Measurements from ENCODE around the gene KRT78.

The KRT78 gene

DNA sequence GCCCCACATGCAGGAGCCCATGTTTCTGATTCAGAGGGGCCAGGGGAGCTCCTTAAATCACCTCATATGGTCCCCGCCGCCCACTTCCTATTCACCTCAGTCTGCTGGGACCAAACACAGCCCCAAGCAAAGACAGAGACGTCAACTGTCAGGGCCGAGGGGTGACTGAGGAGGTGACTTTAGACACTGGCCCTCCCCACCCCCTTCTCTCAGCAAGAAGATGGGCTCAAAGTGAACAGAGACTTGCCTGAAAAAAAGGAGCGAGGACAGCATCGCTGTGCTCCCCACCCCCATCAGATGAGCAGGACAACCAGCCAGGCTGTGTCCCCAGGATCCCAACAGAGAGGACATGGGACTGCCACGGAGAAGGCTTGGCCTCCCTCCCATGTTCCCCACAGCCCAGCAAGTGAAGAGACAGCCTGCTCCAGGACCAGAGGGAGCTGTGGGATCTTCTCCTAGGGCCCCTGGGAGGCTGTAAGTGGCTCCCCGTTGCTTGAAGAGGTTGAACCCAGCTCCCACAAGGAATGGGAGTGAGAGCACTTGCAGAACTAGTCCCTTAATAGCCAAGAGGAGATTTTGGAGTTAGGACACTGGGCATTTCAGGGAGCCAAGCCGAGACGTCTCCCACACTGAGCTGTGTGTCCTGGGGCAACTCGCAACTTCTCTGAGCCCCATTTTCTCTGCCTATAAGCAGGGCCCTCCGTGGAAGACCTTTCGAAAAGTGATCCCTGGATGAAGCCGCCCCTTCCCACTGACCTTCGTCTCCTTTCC is 13.3 kb downstream of the KRT78 start:
- no peaks in the 10 kb centered on the region for H3K9me3 ChIP-seq (ENCODE audit: control insufficient read depth, insufficient read depth, low read length)
- no peaks in the 10 kb centered on the region for H3K4me1 ChIP-seq (ENCODE audit: control insufficient read depth, insufficient read depth, low read length)
- no peaks in the 10 kb centered on the region for H3K36me3 ChIP-seq (ENCODE audit: control insufficient read depth, insufficient read depth, low read length)
- H3K9ac ChIP-seq (ENCODE audit: low read depth, low read length): no peak overlapping the region
- H3K4me3 ChIP-seq (ENCODE audit: low read depth, low read length): no peak overlapping the region
- H3K27me3 ChIP-seq (ENCODE audit: control insufficient read depth, insufficient read depth, low read length): no peaks in the 10 kb centered on the region

DNA sequence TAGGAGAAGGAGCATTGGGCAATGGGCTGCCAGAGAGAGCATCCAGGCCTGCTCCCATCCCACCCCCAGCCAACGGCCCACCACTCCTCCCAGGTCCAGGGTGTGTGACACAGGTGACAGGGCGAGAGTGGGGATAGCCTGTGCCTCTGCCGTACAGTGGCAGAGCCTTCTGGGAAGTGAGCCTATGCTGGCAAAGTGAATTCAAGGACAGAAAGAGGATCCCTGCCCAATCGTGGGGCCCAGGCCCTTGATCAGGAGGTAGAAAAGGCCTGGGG is 14.1 kb downstream of the KRT78 start:
- no peaks in the 10 kb centered on the region for H3K27me3 ChIP-seq (ENCODE audit: control insufficient read depth, insufficient read depth, low read length)
- no peaks in the 10 kb centered on the region for H3K36me3 ChIP-seq (ENCODE audit: control insufficient read depth, insufficient read depth, low read length)
- H3K4me3 ChIP-seq (ENCODE audit: low read depth, low read length): no peak overlapping the region
- H3K9me3 ChIP-seq (ENCODE audit: control insufficient read depth, insufficient read depth, low read length): no peaks in the 10 kb centered on the region
- H3K9ac ChIP-seq (ENCODE audit: low read depth, low read length): no peak overlapping the region
- no peaks in the 10 kb centered on the region for H3K4me1 ChIP-seq (ENCODE audit: control insufficient read depth, insufficient read depth, low read length)

GRCh38 chr12:52833922-52834726 is 14.7 kb downstream of the KRT78 start, which contains the start of gene KRT79:
Gene KRT79 (minus strand): TSS chr12:52834311. CDS start chr12:52834260, 51 bp downstream.
- Histone ChIP-seq H3K9me3 (ENCODE audit: control insufficient read depth, insufficient read depth, low read length) (no peaks in the 10 kb centered on the region), H3K4me3 (ENCODE audit: low read depth, low read length) (no peak within 1 kb of the TSS), H3K36me3 (ENCODE audit: control insufficient read depth, insufficient read depth, low read length) (no peaks in the 10 kb centered on the region), H3K27me3 (ENCODE audit: control insufficient read depth, insufficient read depth, low read length) (no peaks in the 10 kb centered on the region), H3K4me1 (ENCODE audit: control insufficient read depth, insufficient read depth, low read length) (no peaks in the 10 kb centered on the region), H3K9ac (ENCODE audit: low read depth, low read length) (no peak within 1 kb of the TSS)

DNA sequence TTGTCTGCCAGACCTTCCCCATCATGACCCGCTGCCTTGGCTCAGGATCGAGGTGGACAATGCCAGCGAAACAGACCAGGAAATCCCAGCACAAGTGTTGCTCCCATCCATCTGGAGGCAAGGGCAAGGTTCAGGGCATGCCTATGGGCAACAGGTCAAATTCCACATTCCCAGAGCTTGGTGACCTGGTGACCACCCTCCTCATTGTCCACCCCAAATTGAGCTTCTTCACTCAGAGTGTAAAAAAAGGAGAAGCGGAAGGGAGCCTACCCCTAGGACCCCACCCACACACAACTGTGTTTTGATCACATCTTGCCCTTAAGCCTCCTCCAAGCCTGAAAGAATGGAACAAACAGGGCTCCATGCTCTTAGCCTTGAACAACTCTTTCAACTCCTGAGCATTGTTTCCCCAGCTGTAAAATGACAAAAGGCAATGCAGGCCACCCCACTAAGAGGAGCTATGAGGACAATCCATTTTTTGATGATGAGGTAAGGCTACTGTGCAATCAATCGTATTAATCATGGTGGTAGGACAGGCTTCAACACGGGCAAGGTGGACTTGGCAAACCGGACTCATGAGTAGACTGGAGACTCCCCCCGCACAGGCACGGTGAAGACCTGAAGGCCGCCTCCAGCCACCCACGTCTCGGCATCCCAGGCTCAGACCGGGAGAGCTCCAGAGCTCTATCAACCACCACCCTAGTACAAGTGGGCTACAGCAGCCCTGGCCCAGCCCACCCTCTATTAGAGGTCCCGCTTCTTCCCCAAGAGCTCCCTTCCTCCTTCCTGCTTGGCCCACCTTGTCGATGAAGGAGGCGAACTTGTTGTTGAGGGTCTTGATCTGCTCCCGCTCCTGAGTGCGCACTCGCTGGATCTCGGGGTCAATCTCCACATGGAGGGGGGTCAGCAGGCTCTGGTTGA is 15.5 kb downstream of the KRT78 start:
- no peaks in the 10 kb centered on the region for H3K27me3 ChIP-seq (ENCODE audit: control insufficient read depth, insufficient read depth, low read length)
- H3K4me3 ChIP-seq (ENCODE audit: low read depth, low read length): no peak overlapping the region

GRCh38 chr12:52832451-52832850 is 16.3 kb downstream of the KRT78 start:
- no peaks in the 10 kb centered on the region for H3K4me1 ChIP-seq (ENCODE audit: control insufficient read depth, insufficient read depth, low read length)
- no peaks in the 10 kb centered on the region for H3K27me3 ChIP-seq (ENCODE audit: control insufficient read depth, insufficient read depth, low read length)
- H3K4me3 ChIP-seq (ENCODE audit: low read depth, low read length): no peak overlapping the region

More for the DNA sequence above, 15.5 kb downstream of the KRT78 start:
- H3K9ac ChIP-seq (ENCODE audit: low read depth, low read length): no peak overlapping the region
- no peaks in the 10 kb centered on the region for H3K36me3 ChIP-seq (ENCODE audit: control insufficient read depth, insufficient read depth, low read length)
- no peaks in the 10 kb centered on the region for H3K4me1 ChIP-seq (ENCODE audit: control insufficient read depth, insufficient read depth, low read length)
- H3K9me3 ChIP-seq (ENCODE audit: control insufficient read depth, insufficient read depth, low read length): no peaks in the 10 kb centered on the region

DNA sequence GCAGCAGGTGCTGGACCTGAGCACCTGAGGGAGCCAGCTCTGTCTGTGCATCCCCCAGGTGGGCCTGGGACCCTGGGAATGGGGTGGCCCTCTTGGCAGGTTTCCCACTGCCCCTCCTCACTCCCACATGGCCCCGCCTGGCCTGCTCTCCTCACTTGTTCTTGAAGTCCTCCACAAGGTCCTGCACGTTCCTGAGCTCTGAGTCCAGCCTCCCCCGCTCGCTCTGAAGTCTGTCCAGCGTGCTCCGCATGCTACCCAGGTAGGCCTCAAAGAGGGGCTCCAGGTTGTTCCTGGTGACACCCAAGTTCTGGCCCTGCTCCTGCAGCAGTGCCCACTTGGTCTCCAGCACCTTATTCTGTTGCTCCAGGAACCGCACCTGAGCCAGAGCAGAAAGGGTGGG is 17.5 kb downstream of the KRT78 start:
- Histone ChIP-seq H3K4me1 (ENCODE audit: control insufficient read depth, insufficient read depth, low read length) (no peaks in the 10 kb centered on the region), H3K27me3 (ENCODE audit: control insufficient read depth, insufficient read depth, low read length) (no peaks in the 10 kb centered on the region), H3K36me3 (ENCODE audit: control insufficient read depth, insufficient read depth, low read length) (no peaks in the 10 kb centered on the region), H3K4me3 (ENCODE audit: low read depth, low read length) (no peak overlapping the region), H3K9me3 (ENCODE audit: control insufficient read depth, insufficient read depth, low read length) (no peaks in the 10 kb centered on the region), H3K9ac (ENCODE audit: low read depth, low read length) (no peak overlapping the region)

More at GRCh38 chr12:52832451-52832850, 16.3 kb downstream of the KRT78 start:
- Histone ChIP-seq H3K9me3 (ENCODE audit: control insufficient read depth, insufficient read depth, low read length) (no peaks in the 10 kb centered on the region), H3K36me3 (ENCODE audit: control insufficient read depth, insufficient read depth, low read length) (no peaks in the 10 kb centered on the region), H3K9ac (ENCODE audit: low read depth, low read length) (no peak overlapping the region)

- Histone ChIP-seq H3K4me3 (ENCODE audit: low read depth, low read length) (no peak overlapping the region), H3K36me3 (ENCODE audit: control insufficient read depth, insufficient read depth, low read length) (no peaks in the 10 kb centered on the region), H3K9me3 (ENCODE audit: control insufficient read depth, insufficient read depth, low read length) (no peaks in the 10 kb centered on the region), H3K9ac (ENCODE audit: low read depth, low read length) (no peak overlapping the region), H3K4me1 (ENCODE audit: control insufficient read depth, insufficient read depth, low read length) (no peaks in the 10 kb centered on the region), H3K27me3 (ENCODE audit: control insufficient read depth, insufficient read depth, low read length) (no peaks in the 10 kb centered on the region)
Observed at GRCh38 chr12:52829986-52830770, 18.6 kb downstream of the KRT78 start.

DNA sequence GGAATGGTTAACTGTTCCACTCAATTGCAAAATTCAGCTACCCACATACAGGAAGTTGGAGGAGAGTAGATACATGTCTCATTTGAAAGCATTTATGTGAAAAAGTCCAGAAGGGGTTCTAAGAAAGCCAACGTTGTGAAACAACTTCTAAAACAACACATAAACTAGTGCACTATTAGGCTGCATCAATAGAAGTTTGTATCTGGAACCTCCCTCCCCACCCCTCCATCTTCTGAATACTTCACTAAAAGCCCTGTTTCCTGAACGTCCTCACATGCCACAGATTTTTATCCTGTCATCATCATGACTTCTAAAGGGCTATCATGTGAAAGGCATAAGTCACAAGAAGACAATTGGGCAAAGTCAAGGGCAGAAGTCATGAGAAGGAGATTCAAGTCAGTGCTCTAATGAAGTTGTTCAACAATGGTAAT is 20.2 kb downstream of the KRT78 start:
- no peaks in the 10 kb centered on the region for H3K36me3 ChIP-seq (ENCODE audit: control insufficient read depth, insufficient read depth, low read length)
- no peaks in the 10 kb centered on the region for H3K4me1 ChIP-seq (ENCODE audit: control insufficient read depth, insufficient read depth, low read length)
- H3K4me3 ChIP-seq (ENCODE audit: low read depth, low read length): no peak overlapping the region
- H3K27me3 ChIP-seq (ENCODE audit: control insufficient read depth, insufficient read depth, low read length): no peaks in the 10 kb centered on the region
- no peaks in the 10 kb centered on the region for H3K9me3 ChIP-seq (ENCODE audit: control insufficient read depth, insufficient read depth, low read length)
- H3K9ac ChIP-seq (ENCODE audit: low read depth, low read length): no peak overlapping the region

DNA sequence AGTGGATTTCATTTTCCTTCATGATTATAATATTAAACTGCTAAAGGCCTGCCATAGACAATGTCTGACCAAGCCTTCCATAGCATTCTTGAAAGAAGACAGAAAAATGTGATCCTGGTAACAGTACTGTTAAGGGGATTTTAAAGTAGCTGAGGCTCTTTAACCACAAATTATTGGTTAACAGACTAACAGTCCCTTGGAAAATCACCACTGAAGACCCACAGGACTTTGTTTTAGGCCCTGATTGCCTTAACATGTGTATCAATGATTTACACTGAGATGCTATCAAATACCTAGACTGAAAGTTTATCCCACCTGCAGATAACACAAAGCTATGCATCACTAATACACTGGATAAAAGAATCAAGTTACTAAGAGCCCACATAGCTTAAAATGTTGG is 20.6 kb downstream of the KRT78 start:
- Histone ChIP-seq H3K27me3 (ENCODE audit: control insufficient read depth, insufficient read depth, low read length) (no peaks in the 10 kb centered on the region), H3K4me1 (ENCODE audit: control insufficient read depth, insufficient read depth, low read length) (no peaks in the 10 kb centered on the region), H3K4me3 (ENCODE audit: low read depth, low read length) (no peak overlapping the region), H3K36me3 (ENCODE audit: control insufficient read depth, insufficient read depth, low read length) (no peaks in the 10 kb centered on the region), H3K9me3 (ENCODE audit: control insufficient read depth, insufficient read depth, low read length) (no peaks in the 10 kb centered on the region), H3K9ac (ENCODE audit: low read depth, low read length) (no peak overlapping the region)

DNA sequence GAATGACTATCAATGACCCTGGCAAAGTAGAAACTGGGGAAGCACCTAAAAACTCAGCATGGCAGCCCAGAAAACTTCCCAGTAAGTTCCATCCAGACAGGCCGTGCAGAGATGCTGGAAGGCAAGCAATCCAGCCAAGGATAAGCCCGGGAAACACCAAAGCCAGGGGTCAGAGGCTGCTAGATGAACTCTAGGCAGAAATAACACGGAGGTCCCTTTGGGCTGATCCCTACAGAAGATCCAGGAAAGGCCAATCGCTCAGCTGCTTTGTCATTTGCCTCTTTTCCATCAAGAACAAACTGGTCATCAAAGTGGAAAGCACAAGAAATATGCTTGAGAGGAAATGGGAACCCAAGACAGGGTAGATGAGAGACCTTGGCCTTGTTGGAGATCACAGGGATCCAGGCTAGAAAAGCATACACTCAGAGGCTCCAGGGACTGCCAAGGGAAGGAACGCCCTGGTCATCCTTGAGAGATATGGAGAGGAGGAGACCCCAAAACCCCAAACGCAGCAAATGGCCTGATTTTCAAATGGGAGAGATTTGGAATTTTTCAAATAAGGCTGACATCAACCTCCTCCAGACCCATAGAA is 21.2 kb downstream of the KRT78 start:
- no peaks in the 10 kb centered on the region for H3K36me3 ChIP-seq (ENCODE audit: control insufficient read depth, insufficient read depth, low read length)
- no peak overlapping the region for H3K9ac ChIP-seq (ENCODE audit: low read depth, low read length)
- H3K9me3 ChIP-seq (ENCODE audit: control insufficient read depth, insufficient read depth, low read length): no peaks in the 10 kb centered on the region
- no peak overlapping the region for H3K4me3 ChIP-seq (ENCODE audit: low read depth, low read length)
- H3K4me1 ChIP-seq (ENCODE audit: control insufficient read depth, insufficient read depth, low read length): no peaks in the 10 kb centered on the region
- H3K27me3 ChIP-seq (ENCODE audit: control insufficient read depth, insufficient read depth, low read length): no peaks in the 10 kb centered on the region

All from iPS-15b (cell line).